Astrocyte of the cerebellum (primary cell): ENCODE data around the gene KLHL3.

Experiments used
- DNase-seq: peaks from one replicate; pipeline ENCODE4 v3.0.0-alpha.2; 2011; ENCODE audit warnings: low read depth
- H3K4me3 ChIP-seq: 2 replicates; pipeline ENCODE4 v1.5.1; 2011; ENCODE audit warnings: mild to moderate bottlenecking, low read depth, low read length, moderate library complexity
- in situ Hi-C: cut with HindIII; loops from 2 replicates; pipeline ENCODE4 v1.10.0; 2017; ENCODE audit warnings: low sequenced_read_pairs
- TF ChIP-seq, protein P1 (sequence below): IDR thresholded peaks from 2 replicates; pipeline ENCODE4 v1.5.1; 2012; ENCODE audit warnings: low read length, low read depth, moderate library complexity, mild to moderate bottlenecking; ENCODE audit errors: missing control alignments

The KLHL3 gene

DNA sequence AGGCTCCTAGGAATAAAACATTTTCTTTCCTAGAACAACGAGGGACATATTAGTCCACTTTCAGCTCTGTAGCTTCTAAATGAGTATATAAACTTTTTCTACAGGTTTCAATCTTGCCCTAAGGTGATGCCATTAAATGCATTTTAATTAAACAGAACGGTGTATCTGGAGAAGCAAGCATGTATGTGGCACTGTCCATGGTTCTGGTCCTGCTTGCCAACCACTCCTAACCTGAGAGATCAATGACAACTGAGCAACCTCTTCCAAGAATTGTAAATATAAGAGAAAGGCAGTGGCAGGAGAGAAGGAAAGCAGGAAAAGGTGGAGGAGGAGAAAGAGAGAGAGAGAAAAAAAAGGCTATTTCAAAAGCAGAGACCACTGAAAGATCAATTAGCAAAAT is 141.2 kb downstream of the KLHL3 start:
- no peak overlapping the region for H3K4me3 ChIP-seq
- TF ChIP-seq, protein P1, sequence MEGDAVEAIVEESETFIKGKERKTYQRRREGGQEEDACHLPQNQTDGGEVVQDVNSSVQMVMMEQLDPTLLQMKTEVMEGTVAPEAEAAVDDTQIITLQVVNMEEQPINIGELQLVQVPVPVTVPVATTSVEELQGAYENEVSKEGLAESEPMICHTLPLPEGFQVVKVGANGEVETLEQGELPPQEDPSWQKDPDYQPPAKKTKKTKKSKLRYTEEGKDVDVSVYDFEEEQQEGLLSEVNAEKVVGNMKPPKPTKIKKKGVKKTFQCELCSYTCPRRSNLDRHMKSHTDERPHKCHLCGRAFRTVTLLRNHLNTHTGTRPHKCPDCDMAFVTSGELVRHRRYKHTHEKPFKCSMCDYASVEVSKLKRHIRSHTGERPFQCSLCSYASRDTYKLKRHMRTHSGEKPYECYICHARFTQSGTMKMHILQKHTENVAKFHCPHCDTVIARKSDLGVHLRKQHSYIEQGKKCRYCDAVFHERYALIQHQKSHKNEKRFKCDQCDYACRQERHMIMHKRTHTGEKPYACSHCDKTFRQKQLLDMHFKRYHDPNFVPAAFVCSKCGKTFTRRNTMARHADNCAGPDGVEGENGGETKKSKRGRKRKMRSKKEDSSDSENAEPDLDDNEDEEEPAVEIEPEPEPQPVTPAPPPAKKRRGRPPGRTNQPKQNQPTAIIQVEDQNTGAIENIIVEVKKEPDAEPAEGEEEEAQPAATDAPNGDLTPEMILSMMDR, result no peak
- DNase-seq, result peak; percentile 9
- in situ Hi-C loops, result no loop called here

DNA sequence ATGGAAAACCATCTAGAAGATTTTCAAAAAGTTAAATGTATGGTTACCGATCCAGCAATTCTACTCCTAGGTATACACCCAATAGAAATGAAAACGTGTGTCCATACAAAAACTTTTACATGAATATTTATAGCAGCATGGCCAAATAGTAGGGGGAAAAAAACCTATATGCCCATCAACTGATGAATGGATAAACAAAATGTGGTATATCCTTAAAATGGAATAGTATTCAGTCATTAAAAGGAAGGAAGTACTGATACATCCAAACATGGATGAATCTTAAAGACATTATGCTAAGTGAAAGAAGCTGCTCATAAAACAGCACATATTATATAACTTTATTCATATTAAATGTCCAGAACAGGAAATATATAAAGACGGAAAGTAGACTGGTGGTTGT is 143.6 kb downstream of the KLHL3 start:
- DNase-seq, result no peak
- TF ChIP-seq, protein P1, result no peak
- H3K4me3 ChIP-seq, result no peak overlapping the region
- in situ Hi-C loops, result no loop called here

DNA sequence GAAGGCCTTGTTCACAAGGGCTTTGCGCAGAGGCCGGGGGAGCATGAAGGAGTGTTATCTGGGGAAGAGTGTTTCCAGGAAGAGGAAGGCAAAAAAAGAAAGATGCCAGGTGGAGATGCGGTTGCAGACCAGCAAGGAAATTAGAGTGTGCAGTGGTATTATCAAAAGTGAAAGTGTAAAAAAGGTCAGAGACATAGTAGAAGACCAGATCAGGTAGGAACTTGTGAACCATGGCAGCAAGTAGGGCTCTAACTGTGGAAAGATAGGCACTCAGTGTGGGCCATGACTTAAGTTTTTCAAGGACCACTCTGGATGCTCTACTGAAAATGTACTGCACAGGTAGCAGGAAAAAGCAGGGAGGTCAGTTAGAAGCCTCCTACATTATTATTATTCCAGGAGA is 146.7 kb downstream of the KLHL3 start:
- TF ChIP-seq, protein P1, result no peak
- DNase-seq, result no peak
- in situ Hi-C loops, result no loop called here
- H3K4me3 ChIP-seq, result no peak overlapping the region

DNA sequence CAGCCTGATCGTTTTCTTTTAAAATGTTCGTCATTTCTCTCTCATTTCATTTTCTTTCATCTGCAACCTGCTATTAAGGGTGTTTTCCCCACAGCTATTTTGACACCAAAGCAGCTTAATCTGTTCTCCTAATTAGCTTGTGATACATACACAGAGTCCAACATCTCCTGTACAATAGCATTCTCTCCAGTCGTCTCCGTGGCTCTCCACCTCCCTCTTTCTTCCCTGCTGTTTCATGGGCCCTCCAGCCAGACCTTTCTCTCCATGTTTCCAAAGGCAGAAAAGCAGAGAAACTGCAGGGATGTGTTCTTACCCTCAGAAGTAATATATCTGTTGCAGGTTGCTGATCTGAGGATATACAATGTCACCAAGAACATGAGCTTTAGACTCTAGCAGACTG is 148.0 kb downstream of the KLHL3 start:
- no peak overlapping the region for H3K4me3 ChIP-seq
- DNase-seq, result no peak
- in situ Hi-C loops, result no loop called here
- TF ChIP-seq, protein P1, result no peak

DNA sequence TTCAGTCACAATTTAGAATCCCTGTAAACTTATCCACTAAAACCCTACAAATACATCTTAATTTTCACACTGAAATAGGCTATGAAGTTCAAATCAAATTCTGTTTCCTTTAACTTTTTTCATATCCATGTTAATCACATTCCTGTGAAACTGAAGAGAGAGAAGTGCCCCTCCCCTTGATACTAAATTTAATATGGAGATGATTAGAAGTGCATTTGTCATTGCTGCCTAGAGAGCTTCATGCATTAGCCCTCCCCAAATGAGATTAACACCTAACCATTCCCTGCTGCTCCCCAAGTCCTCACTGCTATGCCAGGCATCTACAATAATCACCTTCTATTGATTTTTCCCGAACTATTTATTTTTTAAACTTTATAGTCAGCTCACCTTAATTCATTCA is 151.6 kb downstream of the KLHL3 start:
- in situ Hi-C loops, result no loop called here
- TF ChIP-seq, protein P1, result no peak
- H3K4me3 ChIP-seq, result no peak overlapping the region
- DNase-seq, result no peak

DNA sequence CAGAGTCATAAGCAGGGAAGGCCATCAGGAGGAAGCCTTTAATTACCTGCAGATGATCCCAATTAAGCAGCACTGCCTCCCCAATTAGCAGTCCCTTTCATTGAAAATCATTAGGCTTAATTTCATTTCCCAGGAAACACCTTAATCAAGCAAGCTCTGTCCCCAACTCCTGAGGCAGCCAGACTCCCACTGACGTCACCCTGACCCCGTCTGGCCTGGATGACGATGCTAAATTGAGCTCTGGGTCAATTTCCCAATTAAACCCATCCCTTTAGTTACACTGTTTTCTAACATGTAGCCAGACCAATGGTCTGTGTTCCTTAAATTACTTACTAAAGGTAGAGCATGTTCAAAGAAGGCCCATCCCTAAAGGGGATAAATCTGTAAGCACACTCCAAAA is 152.8 kb downstream of the KLHL3 start:
- no peak overlapping the region for H3K4me3 ChIP-seq
- TF ChIP-seq, protein P1, result no peak
- no peak for DNase-seq
- in situ Hi-C loops, result no loop called here

DNA sequence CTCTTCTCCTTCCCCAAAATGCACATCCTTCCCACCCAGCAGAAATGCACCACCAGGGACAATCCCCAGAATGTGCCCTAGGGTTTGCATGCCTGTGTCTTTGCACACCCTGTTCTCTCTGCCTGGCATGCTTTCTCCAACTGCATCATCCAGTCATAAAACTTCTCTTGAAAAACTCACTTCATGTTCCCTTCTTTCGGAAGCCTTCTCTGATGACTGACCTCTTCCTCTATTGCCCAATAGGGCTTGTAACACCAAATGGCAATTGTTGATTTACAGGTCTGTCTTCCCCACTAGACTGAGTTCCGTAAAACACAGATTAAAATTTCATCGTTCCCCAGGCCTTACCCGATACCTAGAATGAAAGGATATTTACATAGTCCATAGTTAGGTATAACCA is 153.7 kb downstream of the KLHL3 start:
- DNase-seq, result no peak
- TF ChIP-seq, protein P1, result no peak
- in situ Hi-C loops, result no loop called here
- H3K4me3 ChIP-seq, result no peak overlapping the region
